Astrocyte (in vitro differentiated cells and primary cell): ENCODE data around the gene CBARP. TPM values are rescaled to one million over a fixed set of nuclear protein-coding genes. Genes with fewer than 3 reads are reported as not detected.

Experiments
- DNase-seq: peaks from one replicate; pipeline ENCODE4 v3.0.0-alpha.2; 2010; ENCODE audit warnings: low read depth
- FAIRE-seq: peaks from 2 replicates; lab custom pipeline; 2011; peaks lifted over from hg19 to GRCh38; lab: Jason Lieb, UNC
- H2AFZ ChIP-seq: 2 replicates; pipeline ENCODE4 v1.6.0; 2012; ENCODE audit warnings: low read depth, low read length, inconsistent platforms
- H3K27ac ChIP-seq: 2 replicates; pipeline ENCODE4 v1.5.1; 2011; ENCODE audit warnings: low read depth, low read length, inconsistent platforms
- H3K27me3 ChIP-seq: 2 replicates; pipeline ENCODE4 v1.6.0; 2011; ENCODE audit warnings: low read length, inconsistent platforms; ENCODE audit not compliant: insufficient read depth
- H3K36me3 ChIP-seq: 2 replicates; pipeline ENCODE4 v1.5.1; 2011; ENCODE audit warnings: low read length, inconsistent platforms; ENCODE audit not compliant: insufficient read depth
- H3K4me1 ChIP-seq: 2 replicates; pipeline ENCODE4 v1.5.1; 2011; ENCODE audit warnings: low read length, inconsistent platforms; ENCODE audit not compliant: insufficient read depth
- H3K4me2 ChIP-seq: 2 replicates; pipeline ENCODE4 v1.6.0; 2012; ENCODE audit warnings: low read length, inconsistent platforms
- H3K4me3 ChIP-seq: 2 replicates; pipeline ENCODE4 v1.5.1; 2011; ENCODE audit warnings: low read depth, mild to moderate bottlenecking, low read length, inconsistent platforms; ENCODE audit not compliant: insufficient read depth
- H3K79me2 ChIP-seq: 2 replicates; pipeline ENCODE4 v1.6.0; 2012; ENCODE audit warnings: mild to moderate bottlenecking, low read length, inconsistent platforms; ENCODE audit not compliant: insufficient read depth
- H3K9ac ChIP-seq: 2 replicates; pipeline ENCODE4 v1.6.0; 2012; ENCODE audit warnings: mild to moderate bottlenecking, low read length, inconsistent platforms
- H3K9me3 ChIP-seq: 2 replicates; pipeline ENCODE4 v1.5.1; 2012; ENCODE audit warnings: low read depth, mild to moderate bottlenecking, low read length, inconsistent platforms; ENCODE audit not compliant: insufficient read depth
- H4K20me1 ChIP-seq: 2 replicates; pipeline ENCODE4 v1.6.0; 2012; ENCODE audit warnings: low read length, inconsistent platforms; ENCODE audit not compliant: insufficient read depth
- H3K27ac Mint-ChIP-seq: one replicate; pipeline ENCODE4 v1.8.0; 2021; ENCODE audit warnings: mild to moderate bottlenecking, mixed read lengths; ENCODE audit not compliant: unreplicated experiment
- H3K27me3 Mint-ChIP-seq: one replicate; pipeline ENCODE4 v1.8.0; 2021; ENCODE audit warnings: low read depth, mixed read lengths; ENCODE audit not compliant: unreplicated experiment
- H3K36me3 Mint-ChIP-seq: one replicate; pipeline ENCODE4 v1.8.0; 2021; ENCODE audit warnings: low read depth, mixed read lengths; ENCODE audit not compliant: unreplicated experiment
- H3K4me1 Mint-ChIP-seq: one replicate; pipeline ENCODE4 v1.8.0; 2021; ENCODE audit warnings: low read depth, mixed read lengths; ENCODE audit not compliant: unreplicated experiment
- H3K4me3 Mint-ChIP-seq: one replicate; pipeline ENCODE4 v1.8.0; 2021; ENCODE audit warnings: mild to moderate bottlenecking, moderate library complexity, mixed read lengths; ENCODE audit not compliant: unreplicated experiment
- H3K9me3 Mint-ChIP-seq: one replicate; pipeline ENCODE4 v1.8.0; 2021; ENCODE audit warnings: mild to moderate bottlenecking, mixed read lengths; ENCODE audit not compliant: unreplicated experiment
- CTCF ChIP-seq: IDR thresholded peaks from 2 replicates; pipeline ENCODE4 v1.5.1; 2011; ENCODE audit warnings: low read depth, mild to moderate bottlenecking, inconsistent platforms, low read length, moderate library complexity; ENCODE audit not compliant: insufficient read depth
- EZH2 ChIP-seq: IDR thresholded peaks from 2 replicates; pipeline ENCODE4 v1.6.1; 2012; ENCODE audit warnings: mild to moderate bottlenecking, low read length, inconsistent platforms; ENCODE audit not compliant: insufficient read depth
- total RNA-seq: library from RNA; stranded (reverse); gene quantifications from 2 replicates; pipeline ENCODE4 v1.2.1, GENCODE V29; 2021

CBARP gene
- total RNA-seq, 1 donor from 2014 or later: 19.8 TPM

GRCh38 chr19:1240925-1241324 is 3.1 kb upstream of the CBARP start:
- H3K27me3 Mint-ChIP-seq: no peaks in the 10 kb centered on the region
- H3K9me3 Mint-ChIP-seq: no peaks in the 10 kb centered on the region
- no peak for TF ChIP-seq CTCF
- no peak for TF ChIP-seq EZH2
- peak overlapping the region; percentile 86 for H3K4me3 Mint-ChIP-seq
- Histone ChIP-seq H3K4me3 (peak overlapping the region; percentile 72), H3K9me3 (no peaks in the 10 kb centered on the region), H3K36me3 (no peaks in the 10 kb centered on the region), H3K27ac (no peak overlapping the region), H3K4me1 (peaks cover 42% of the 10 kb centered on the region), H4K20me1 (peaks cover 40% of the 10 kb centered on the region), H3K4me2 (peak overlapping the region; percentile 98), H2AFZ (no peak overlapping the region), H3K79me2 (peaks cover 33% of the 10 kb centered on the region), H3K9ac (peak overlapping the region; percentile 81), H3K27me3 (no peaks in the 10 kb centered on the region)
- DNase-seq (no peak), FAIRE-seq (no peak)
- H3K27ac Mint-ChIP-seq: peak overlapping the region; percentile 34
- no peaks in the 10 kb centered on the region for H3K36me3 Mint-ChIP-seq
- H3K4me1 Mint-ChIP-seq: peaks cover 5% of the 10 kb centered on the region

GRCh38 chr19:1239796-1240737 is 2.3 kb upstream of the CBARP start:
- peak overlapping the region; percentile 65 for H3K9ac ChIP-seq
- H3K4me2 ChIP-seq: peak overlapping the region; percentile 98
- no peaks in the 10 kb centered on the region for H3K9me3 ChIP-seq
- H4K20me1 ChIP-seq: peaks cover 48% of the 10 kb centered on the region
- Mint-ChIP-seq H3K4me3 (no peak overlapping the region), H3K9me3 (no peaks in the 10 kb centered on the region), H3K4me1 (peaks cover 5% of the 10 kb centered on the region), H3K27ac (no peak overlapping the region), H3K27me3 (no peaks in the 10 kb centered on the region), H3K36me3 (no peaks in the 10 kb centered on the region)
- H2AFZ ChIP-seq: peak overlapping the region; percentile 56
- H3K36me3 ChIP-seq: no peaks in the 10 kb centered on the region
- H3K4me1 ChIP-seq: peaks cover 46% of the 10 kb centered on the region
- H3K4me3 ChIP-seq: no peak overlapping the region
- peaks cover 35% of the 10 kb centered on the region for H3K79me2 ChIP-seq
- peak; percentile 76 for DNase-seq
- no peak for FAIRE-seq
- TF ChIP-seq EZH2 (no peak), CTCF (peak; percentile 45)
- H3K27me3 ChIP-seq: no peaks in the 10 kb centered on the region
- H3K27ac ChIP-seq: peak overlapping the region; percentile 55

GRCh38 chr19:1239420-1239795 is 1.6 kb upstream of the CBARP start:
- peaks cover 4% of the 10 kb centered on the region for H3K4me1 Mint-ChIP-seq
- no peaks in the 10 kb centered on the region for H3K9me3 Mint-ChIP-seq
- TF ChIP-seq EZH2: no peak
- TF ChIP-seq CTCF: no peak
- H3K4me3 Mint-ChIP-seq: peak overlapping the region; percentile 81
- Histone ChIP-seq H3K27me3 (no peaks in the 10 kb centered on the region), H3K9ac (peak overlapping the region; percentile 65), H3K4me1 (peaks cover 40% of the 10 kb centered on the region), H4K20me1 (peaks cover 43% of the 10 kb centered on the region), H3K27ac (no peak overlapping the region), H2AFZ (peak overlapping the region; percentile 51), H3K36me3 (no peaks in the 10 kb centered on the region), H3K4me3 (no peak overlapping the region), H3K4me2 (peak overlapping the region; percentile 98), H3K9me3 (no peaks in the 10 kb centered on the region), H3K79me2 (peaks cover 37% of the 10 kb centered on the region)
- no peak for DNase-seq
- H3K27me3 Mint-ChIP-seq: no peaks in the 10 kb centered on the region
- H3K36me3 Mint-ChIP-seq: no peaks in the 10 kb centered on the region
- FAIRE-seq: no peak
- peak overlapping the region; percentile 80 for H3K27ac Mint-ChIP-seq
